Brain microvascular endothelial cell (primary cell): ENCODE data around the gene TST.

Experiments
- DNase-seq: peaks from one replicate; pipeline ENCODE4 v3.0.0-alpha.2; 2020
- H3K27ac ChIP-seq: fragments of 250-450 bp; sonication (Bioruptor Pico); 2 replicates; pipeline ENCODE4 v1.5.1; 2020; ENCODE audit warnings: mild to moderate bottlenecking, moderate library complexity
- H3K27me3 ChIP-seq: fragments of 250-450 bp; sonication (Bioruptor Pico); replicated peaks from 2 replicates; pipeline ENCODE4 v1.5.1; 2020; ENCODE audit warnings: mild to moderate bottlenecking
- H3K36me3 ChIP-seq: fragments of 250-450 bp; sonication (Bioruptor Pico); replicated peaks from 2 replicates; pipeline ENCODE4 v1.5.1; 2020; ENCODE audit warnings: mild to moderate bottlenecking
- H3K4me3 ChIP-seq: 2 replicates; pipeline ENCODE4 v1.5.1; 2011; ENCODE audit warnings: low read depth, mild to moderate bottlenecking, control low read depth, low read length, moderate library complexity
- in situ Hi-C: cut with HindIII; loops from 2 replicates; pipeline ENCODE4 v1.10.0; 2017; ENCODE audit warnings: low sequenced_read_pairs, low pct_ligation_motif_present
- TF ChIP-seq, protein P1 (sequence below): IDR thresholded peaks from 2 replicates; pipeline ENCODE4 v1.5.1; 2011; ENCODE audit warnings: low read depth, mild to moderate bottlenecking, moderate library complexity, low read length, control low read depth, inconsistent platforms; ENCODE audit errors: missing control alignments

TST gene

DNA sequence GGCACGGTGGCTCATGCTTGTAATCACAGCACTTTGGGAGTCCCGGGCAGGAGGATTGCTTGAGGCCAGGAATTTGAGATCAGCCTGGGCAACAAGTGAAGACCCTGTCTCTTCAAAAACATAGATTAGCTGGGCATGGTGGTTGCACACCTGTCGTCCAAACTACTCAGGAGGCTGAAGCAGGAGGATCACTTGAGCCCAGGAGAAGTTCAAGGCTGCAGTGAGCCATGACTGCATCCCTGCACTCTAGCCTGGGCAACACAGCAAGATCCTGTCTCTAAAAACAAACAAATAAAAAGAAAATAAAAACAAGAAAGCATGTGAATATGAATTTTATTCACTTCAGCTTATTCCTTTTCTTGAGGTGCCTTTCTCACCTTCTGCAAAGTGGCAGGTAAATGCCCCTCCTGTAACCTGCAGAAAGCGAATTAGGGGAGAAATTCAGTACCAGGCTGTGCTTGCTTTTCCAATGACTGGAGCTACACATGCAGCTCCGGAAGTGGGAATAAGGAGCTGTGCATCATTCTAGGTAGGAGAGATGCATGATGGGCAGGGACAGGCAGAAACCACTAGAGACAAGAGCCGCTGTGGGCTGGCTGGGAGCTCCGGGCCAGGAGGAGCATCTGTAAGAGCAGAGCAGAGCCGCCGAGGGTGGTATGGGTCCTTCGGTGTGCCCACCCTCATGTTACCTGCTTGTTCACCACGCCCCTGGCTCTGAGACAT, 17.6 kb upstream of the TST start:
- no peak overlapping the region for H3K4me3 ChIP-seq
- no peak for DNase-seq
- H3K36me3 ChIP-seq: no peaks in the 10 kb centered on the region
- in situ Hi-C loops: no loop called here
- no peaks in the 10 kb centered on the region for H3K27me3 ChIP-seq
- H3K27ac ChIP-seq: no peak overlapping the region
- TF ChIP-seq, protein P1, sequence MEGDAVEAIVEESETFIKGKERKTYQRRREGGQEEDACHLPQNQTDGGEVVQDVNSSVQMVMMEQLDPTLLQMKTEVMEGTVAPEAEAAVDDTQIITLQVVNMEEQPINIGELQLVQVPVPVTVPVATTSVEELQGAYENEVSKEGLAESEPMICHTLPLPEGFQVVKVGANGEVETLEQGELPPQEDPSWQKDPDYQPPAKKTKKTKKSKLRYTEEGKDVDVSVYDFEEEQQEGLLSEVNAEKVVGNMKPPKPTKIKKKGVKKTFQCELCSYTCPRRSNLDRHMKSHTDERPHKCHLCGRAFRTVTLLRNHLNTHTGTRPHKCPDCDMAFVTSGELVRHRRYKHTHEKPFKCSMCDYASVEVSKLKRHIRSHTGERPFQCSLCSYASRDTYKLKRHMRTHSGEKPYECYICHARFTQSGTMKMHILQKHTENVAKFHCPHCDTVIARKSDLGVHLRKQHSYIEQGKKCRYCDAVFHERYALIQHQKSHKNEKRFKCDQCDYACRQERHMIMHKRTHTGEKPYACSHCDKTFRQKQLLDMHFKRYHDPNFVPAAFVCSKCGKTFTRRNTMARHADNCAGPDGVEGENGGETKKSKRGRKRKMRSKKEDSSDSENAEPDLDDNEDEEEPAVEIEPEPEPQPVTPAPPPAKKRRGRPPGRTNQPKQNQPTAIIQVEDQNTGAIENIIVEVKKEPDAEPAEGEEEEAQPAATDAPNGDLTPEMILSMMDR: no peak

DNA sequence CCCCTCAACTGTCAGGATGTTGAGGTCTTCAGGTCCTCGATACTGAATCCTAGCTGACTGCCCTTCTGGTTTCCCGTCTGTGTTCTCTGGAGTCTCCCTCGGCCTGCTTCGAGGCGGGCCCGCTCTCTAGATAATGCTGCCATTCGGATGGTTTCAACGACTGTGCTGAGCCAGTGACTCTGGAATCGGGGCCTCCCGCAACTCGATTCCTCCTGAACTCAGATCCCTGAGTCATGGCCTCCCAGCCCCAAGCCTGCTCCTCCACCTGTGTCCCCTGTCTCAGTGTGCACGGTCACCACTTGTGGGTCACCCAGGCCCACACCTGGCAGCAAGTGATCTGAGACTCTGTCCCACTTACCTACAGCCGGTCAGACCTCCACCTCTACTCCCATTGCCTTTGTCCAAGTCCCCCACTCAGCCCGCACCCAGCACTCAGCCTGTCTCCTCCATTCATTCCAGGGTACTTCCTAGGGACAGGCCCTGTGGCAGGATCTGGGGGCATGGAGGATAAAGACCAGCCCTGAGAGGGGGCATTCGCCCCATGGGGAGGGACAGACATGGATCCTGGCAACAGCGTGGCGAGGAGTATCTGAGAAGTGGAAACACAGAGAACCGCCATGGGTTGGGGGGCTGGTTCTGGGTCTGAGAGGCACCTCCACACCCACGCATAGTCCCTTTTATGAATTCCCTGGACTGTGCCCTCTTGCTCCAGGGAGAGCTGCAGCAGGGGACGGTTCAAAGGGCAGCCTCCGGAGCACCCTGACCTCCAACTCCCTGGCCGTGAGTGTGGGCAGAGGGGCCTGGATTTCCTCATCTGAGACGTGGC, 14.6 kb upstream of the TST start:
- H3K27ac ChIP-seq: no peak overlapping the region
- in situ Hi-C loops: no loop called here

DNA sequence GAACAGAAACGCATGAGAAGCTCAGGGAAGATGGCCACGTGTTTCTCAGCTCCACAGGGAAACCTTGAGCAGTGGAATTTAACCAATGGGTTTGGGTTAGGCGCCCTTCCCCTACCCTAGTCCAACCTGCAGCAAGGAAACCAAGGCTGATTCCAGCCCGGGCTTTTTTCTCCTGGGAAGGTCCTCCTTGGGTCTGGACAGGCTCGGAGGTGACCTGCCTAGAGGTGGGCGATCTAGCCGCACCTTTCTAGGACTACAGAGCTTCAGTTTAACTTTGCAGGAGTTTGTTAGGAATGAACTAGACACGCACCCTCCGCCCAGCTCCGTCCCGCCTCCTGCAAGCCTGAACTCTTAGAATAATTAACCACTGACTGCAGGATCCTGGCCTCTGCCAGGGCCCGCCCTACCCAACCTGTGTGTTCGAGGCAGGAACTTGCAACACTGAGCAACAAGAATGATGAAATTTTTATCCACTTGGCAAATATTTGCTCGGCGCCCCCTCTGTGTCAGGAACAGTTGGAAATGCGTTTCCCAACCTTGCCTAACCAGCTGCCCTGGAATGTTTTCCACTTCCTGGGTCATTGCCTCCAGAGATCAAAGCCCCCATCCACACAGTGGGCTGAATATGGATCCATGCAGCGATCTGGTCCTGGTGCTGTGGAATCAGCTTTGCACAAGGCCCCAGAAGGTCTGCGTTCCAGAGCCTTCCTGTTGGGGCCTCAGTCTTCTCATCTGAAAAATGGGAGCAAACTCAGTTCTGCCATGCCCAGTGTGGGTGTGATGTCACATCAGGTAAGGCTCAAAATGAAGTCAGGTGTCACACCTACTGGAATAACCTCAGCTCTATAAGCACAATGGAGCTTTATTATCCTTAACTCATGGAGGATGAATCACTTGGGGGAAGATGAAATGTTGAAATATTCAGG, 13.6 kb upstream of the TST start:
- in situ Hi-C loops: no loop called here
- no peak for DNase-seq
- no peak overlapping the region for H3K27ac ChIP-seq
- H3K27me3 ChIP-seq: no peaks in the 10 kb centered on the region
- H3K36me3 ChIP-seq: peaks cover 8% of the 10 kb centered on the region
- H3K4me3 ChIP-seq: no peak overlapping the region
- TF ChIP-seq, protein P1: no peak

More for the DNA sequence above, 14.6 kb upstream of the TST start:
- H3K4me3 ChIP-seq: no peak overlapping the region
- DNase-seq: no peak
- H3K36me3 ChIP-seq: peaks cover 5% of the 10 kb centered on the region
- TF ChIP-seq, protein P1: no peak
- H3K27me3 ChIP-seq: no peaks in the 10 kb centered on the region

DNA sequence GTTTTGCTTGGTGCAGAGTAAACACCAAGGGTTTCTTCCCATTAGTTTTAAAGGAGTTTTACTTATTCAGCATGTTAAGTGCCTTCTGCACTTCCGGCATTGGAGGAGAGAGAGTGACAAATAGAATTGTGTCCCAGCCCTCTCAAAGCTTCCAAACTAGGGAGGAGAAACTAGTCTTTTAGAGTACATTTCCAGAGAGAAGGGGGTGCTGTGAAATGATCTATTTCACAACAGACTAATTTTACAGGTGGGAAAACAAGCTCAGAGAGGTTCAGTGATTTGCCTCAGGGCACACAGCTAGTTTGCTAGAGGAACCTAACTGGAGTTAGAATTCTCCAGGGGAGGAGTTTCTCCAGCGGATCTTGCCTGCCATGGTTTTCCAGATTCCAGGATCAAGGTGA, 12.9 kb upstream of the TST start:
- TF ChIP-seq, protein P1: no peak
- no peak for DNase-seq
- Histone ChIP-seq H3K4me3 (no peak overlapping the region), H3K36me3 (peaks cover 11% of the 10 kb centered on the region), H3K27ac (no peak overlapping the region), H3K27me3 (no peaks in the 10 kb centered on the region)
- in situ Hi-C loops: no loop called here

DNA sequence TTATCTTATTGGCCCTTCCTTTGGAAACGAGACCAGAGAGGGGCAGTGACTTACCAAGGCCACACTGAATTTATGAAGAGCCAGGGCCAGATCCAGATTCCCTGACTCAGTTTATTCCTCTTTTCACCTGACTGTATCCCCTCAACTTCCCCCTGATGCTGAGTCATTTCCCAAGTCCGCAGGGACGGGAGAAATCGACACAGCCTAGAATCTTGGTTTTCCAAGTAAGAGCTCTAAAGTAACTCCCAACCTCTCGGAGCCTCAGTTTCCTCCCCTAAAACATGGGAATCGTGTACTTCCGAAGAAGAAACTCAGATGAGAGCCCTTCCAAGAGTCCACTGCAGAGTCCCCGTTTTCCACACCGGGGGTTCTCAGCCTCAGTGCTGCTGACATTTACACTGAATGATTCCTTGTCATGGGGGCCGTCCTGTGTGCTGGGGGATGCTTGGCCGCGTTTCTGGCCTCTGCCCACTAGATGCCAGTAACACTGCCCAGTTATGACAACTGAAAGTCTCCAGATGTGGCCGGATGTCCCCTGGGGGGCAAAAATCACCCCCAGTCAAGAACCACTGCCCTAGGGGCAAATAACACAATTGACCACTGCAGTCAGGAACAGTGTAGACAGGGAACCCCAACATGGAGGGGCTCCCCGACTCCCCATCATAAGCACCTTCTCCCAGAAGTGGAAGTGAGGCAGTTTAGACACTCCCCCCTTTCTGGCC, 11.5 kb upstream of the TST start:
- H3K36me3 ChIP-seq: peaks cover 25% of the 10 kb centered on the region
- no peak overlapping the region for H3K27ac ChIP-seq
- H3K27me3 ChIP-seq: no peaks in the 10 kb centered on the region
- H3K4me3 ChIP-seq: no peak overlapping the region
- in situ Hi-C loops: no loop called here
- DNase-seq: no peak
- TF ChIP-seq, protein P1: no peak
